Neural progenitor cell (in vitro differentiated cells): ENCODE results near the gene UBE2G2.

ENCODE experiments used
- CTCF ChIP-seq: fragments of 200-600 bp; sonication (generic); IDR thresholded peaks from 2 replicates; pipeline ENCODE4 v1.5.1; 2017; ENCODE audit warnings: antibody characterized with exemption, mild to moderate bottlenecking
- EZH2 ChIP-seq: fragments of 200-600 bp; sonication (generic); IDR thresholded peaks from 2 replicates; pipeline ENCODE4 v1.6.1; 2017; ENCODE audit warnings: antibody characterized with exemption, mild to moderate bottlenecking, moderate library complexity
- EZH2phosphoT487 ChIP-seq: fragments of 200-600 bp; sonication (generic); IDR thresholded peaks from 2 replicates; pipeline ENCODE4 v1.6.1; 2017; ENCODE audit warnings: antibody characterized with exemption

GRCh38 chr21:44800103-44800502 lies 1.5 kb downstream of the UBE2G2 start:
- no peak for TF ChIP-seq EZH2phosphoT487
- TF ChIP-seq CTCF, result peak; percentile 44
- TF ChIP-seq EZH2, result no peak
